DOHH2 (cell line): ENCODE results near the gene GSC.

Experiments
- EZH2phosphoT487 ChIP-seq: fragments of 200-600 bp; sonication (generic); IDR thresholded peaks from 2 replicates; pipeline ENCODE4 v1.6.1; 2017; ENCODE audit warnings: borderline replicate concordance, mild to moderate bottlenecking, antibody characterized with exemption, low read length, moderate library complexity, mixed read lengths
- TF ChIP-seq, protein P1 (sequence below): fragments of 200-600 bp; sonication (generic); IDR thresholded peaks from one replicate; pipeline ENCODE4 v1.5.1; 2014; ENCODE audit warnings: antibody characterized with exemption, mild to moderate bottlenecking, low read depth, low read length; ENCODE audit not compliant: poor library complexity, severe bottlenecking

- TF ChIP-seq, protein P1, sequence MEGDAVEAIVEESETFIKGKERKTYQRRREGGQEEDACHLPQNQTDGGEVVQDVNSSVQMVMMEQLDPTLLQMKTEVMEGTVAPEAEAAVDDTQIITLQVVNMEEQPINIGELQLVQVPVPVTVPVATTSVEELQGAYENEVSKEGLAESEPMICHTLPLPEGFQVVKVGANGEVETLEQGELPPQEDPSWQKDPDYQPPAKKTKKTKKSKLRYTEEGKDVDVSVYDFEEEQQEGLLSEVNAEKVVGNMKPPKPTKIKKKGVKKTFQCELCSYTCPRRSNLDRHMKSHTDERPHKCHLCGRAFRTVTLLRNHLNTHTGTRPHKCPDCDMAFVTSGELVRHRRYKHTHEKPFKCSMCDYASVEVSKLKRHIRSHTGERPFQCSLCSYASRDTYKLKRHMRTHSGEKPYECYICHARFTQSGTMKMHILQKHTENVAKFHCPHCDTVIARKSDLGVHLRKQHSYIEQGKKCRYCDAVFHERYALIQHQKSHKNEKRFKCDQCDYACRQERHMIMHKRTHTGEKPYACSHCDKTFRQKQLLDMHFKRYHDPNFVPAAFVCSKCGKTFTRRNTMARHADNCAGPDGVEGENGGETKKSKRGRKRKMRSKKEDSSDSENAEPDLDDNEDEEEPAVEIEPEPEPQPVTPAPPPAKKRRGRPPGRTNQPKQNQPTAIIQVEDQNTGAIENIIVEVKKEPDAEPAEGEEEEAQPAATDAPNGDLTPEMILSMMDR = no peak
- no peak for TF ChIP-seq EZH2phosphoT487
These were observed 9.8 kb upstream of the GSC start for GRCh38 chr14:94779713-94780112.
